ENCODE results near the gene PKP1. TPM values are rescaled to one million over a fixed set of nuclear protein-coding genes. Genes with fewer than 3 reads are reported as not detected.

The PKP1 gene
- total and polyA plus RNA-seq, 2 experiments from 2014 or later: 0.19 to 0.83 TPM

- no peak for TF ChIP-seq REST (IDR thresholded peaks at IDR 0.05; ENCODE audit: unreplicated experiment)
- no peak for TF ChIP-seq POLR2AphosphoS5 (IDR thresholded peaks at IDR 0.05; ENCODE audit: low read depth)
- no peak for TF ChIP-seq EZH2 (IDR thresholded peaks at IDR 0.05; ENCODE audit: low read depth, unreplicated experiment)
- no peak for TF ChIP-seq CREB1 (CRISPR knock-in tag; IDR thresholded peaks at IDR 0.05; ENCODE audit: low read depth)
- TF ChIP-seq ETS1 (IDR thresholded peaks at IDR 0.05): no peak
- no peak for TF ChIP-seq NANOG (IDR thresholded peaks at IDR 0.05; ENCODE audit: borderline replicate concordance)
- TF ChIP-seq STAT1 (IDR thresholded peaks at IDR 0.05; ENCODE audit: unreplicated experiment): no peak
- TF ChIP-seq JUNB (IDR thresholded peaks at IDR 0.05; ENCODE audit: unreplicated experiment): no peak
- TF ChIP-seq ZNF114 (CRISPR knock-in tag; IDR thresholded peaks at IDR 0.05): no peak
- TF ChIP-seq ZNF331 (CRISPR knock-in tag; IDR thresholded peaks at IDR 0.05; ENCODE audit: low read depth): no peak
Measured at GRCh38 chr1:201364808-201365105, 81.5 kb downstream of the PKP1 start (continued).

- Mint-ChIP-seq H3K27ac (no peak overlapping the region), H3K4me3 (no peak overlapping the region), H3K36me3 (ENCODE audit: low read depth) (no peaks in the 10 kb centered on the region), H3K4me1 (peaks cover 11% of the 10 kb centered on the region), H3K27me3 (ENCODE audit: insufficient read depth, low read depth, poor library complexity) (peaks cover 17% of the 10 kb centered on the region), H3K9me3 (no peaks in the 10 kb centered on the region)
- no peaks in the 10 kb centered on the region for H3K27me3 ChIP-seq (ENCODE audit: insufficient read depth)
- H3K9me2 ChIP-seq (ENCODE audit: insufficient read depth): no peaks in the 10 kb centered on the region
- DNase-seq (ENCODE audit: low spot score): no peak
- no peak for ATAC-seq
- no peak overlapping the region for H3K4me3 ChIP-seq
- no peaks in the 10 kb centered on the region for H3K36me3 ChIP-seq (ENCODE audit: insufficient read depth)
- H3K27ac ChIP-seq (ENCODE audit: low read depth): no peak overlapping the region
- H3K4me1 ChIP-seq (ENCODE audit: insufficient read depth): peaks cover 9% of the 10 kb centered on the region
- no peak overlapping the region for H3K4me2 ChIP-seq
- no peak overlapping the region for H2AFZ ChIP-seq
- no peaks in the 10 kb centered on the region for H3F3A ChIP-seq (replicated peaks; ENCODE audit: low read depth)
- H3K79me2 ChIP-seq (replicated peaks; ENCODE audit: insufficient read depth): no peaks in the 10 kb centered on the region
- H4K20me1 ChIP-seq (replicated peaks; ENCODE audit: insufficient read depth): no peaks in the 10 kb centered on the region
- TF ChIP-seq REST (IDR thresholded peaks at IDR 0.05; ENCODE audit: unreplicated experiment): no peak
- no peak for TF ChIP-seq NANOG (IDR thresholded peaks at IDR 0.05; ENCODE audit: borderline replicate concordance)
- no peak for TF ChIP-seq ETS1 (IDR thresholded peaks at IDR 0.05)
- no peak for TF ChIP-seq JUNB (IDR thresholded peaks at IDR 0.05; ENCODE audit: unreplicated experiment)
Measured at GRCh38 chr1:201365251-201365650, 81.9 kb downstream of the PKP1 start.
